NK-92 (cell line): ENCODE results near the gene CIRBP.

Source experiments
- DNase-seq: peaks from one replicate; lab custom pipeline; 2025; ENCODE audit not compliant: unreplicated experiment; lab: John Stamatoyannopoulos, UW

The CIRBP gene

DNA sequence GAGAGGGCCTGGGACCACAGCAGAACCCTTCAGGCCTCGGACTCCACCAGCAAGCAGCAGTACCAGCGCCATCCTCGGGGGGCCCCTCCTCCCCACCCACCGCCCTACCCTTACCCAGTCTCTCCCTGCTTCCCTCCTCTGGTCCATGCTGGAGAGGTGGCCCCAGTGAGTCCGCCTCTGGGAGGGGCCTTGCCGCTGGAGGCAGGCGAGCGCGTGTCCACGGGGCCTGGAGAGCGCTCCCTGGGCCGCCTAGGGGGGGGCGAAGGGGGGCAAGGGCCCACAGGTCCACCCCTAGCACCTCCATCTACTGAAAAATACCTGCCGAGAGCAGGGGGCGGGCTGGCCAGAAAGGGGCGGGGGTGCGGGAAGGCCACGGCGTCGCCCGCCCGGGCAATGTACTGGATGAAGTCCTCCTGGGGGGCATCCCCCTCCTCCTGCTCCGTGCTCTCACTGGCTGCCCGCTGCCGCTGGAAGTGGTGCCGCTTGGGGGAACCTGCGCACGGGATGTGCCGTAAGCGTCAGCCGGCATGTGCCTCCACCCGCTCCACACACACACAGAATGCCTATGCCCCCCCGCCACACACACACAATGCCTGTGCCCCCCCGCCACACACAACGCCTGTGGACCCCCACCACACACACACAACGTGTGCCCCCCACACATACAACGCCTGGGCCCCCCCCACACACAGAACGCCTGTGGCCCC is 38.2 kb upstream of the CIRBP start:
- no peak for DNase-seq

DNA sequence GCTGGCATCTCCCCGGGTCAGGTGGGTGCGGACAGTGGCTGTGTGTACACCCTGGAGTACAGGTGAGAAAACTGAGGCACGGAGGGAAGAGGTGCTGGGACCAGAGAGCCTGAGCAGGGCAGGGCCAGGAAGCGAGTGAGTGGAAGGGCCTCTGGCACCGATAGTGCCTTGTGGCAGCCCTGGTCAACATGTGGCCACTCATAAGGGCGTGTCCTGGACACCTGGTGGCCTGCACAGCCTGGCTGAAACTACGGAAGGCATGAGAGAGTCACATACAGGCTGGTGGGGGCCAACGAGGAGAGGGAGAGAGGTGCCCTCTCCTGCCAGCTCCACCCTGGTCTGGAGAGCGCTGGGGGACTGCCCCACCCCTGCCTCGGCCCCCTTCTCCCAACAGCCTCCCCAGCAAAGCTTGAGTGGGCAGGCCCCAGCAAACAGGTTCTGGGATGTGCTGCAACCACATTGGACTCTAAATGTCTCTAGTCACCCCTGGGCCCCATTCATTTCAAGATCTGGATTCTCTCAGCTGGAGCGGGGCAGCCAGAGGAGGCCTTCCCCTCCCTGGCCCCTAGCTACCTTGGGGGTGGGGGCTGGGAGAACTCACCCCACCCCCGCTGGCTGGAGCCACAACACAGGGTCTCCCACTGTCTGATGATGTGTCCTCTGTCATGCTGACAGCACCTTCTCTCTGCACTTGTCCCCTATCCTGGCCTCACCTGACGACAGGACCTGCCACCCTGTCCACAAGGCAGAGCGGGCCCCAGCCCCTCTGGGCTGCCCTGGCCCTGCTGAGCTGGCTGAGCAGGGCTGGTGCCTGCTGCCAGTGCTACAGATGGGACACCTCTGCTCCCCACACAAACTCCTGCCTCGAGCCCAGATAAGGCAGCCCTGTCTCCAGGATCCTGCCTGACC is 37.1 kb upstream of the CIRBP start:
- no peak for DNase-seq

DNA sequence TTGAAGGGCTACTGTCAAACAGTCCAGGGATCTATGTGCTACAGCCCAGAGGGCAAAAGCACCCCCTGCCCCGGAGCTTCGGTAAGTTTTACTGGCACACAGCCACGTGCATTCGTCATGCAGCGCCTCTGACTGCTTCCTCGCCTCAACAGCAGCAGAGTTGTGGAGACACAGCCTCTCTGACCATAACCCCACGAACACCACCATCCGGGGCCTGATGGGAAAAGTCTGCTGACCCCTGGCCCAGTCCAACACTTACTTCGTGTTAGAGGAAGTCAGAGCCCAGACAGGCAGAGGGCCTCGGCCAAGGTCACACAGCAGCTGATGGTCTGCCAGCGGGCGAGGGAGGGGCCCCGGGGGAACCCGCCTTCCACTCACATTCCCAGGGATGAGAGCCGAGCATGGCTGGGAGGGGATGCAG is 36.5 kb upstream of the CIRBP start:
- DNase-seq: no peak

DNA sequence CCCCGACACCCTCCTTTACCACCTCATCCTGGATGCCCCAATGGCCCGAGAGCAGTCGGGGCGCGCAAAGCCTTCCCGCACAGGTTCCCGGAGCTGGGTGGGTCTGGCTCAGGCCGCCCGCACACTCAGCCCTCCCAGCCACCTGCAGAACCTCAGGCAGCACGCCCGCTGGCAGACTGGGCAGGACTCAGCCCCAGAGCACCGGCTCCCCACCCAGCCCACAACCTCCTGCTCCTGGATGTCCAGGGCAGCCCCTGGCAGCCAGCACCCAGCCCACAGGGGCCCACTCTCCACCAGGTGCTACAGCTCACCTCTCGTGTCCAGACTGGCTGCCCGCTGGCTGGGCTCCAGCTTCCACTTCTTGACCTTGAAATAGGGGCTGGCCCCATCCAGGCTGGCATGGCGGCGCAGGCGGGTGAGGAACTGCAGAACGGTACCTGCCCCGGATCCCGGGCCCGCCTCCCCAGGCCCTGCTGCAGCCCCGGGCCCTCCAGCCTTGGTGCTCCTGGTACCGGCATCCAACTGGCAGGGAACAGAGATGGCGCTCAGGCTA is 35.9 kb upstream of the CIRBP start:
- no peak for DNase-seq

DNA sequence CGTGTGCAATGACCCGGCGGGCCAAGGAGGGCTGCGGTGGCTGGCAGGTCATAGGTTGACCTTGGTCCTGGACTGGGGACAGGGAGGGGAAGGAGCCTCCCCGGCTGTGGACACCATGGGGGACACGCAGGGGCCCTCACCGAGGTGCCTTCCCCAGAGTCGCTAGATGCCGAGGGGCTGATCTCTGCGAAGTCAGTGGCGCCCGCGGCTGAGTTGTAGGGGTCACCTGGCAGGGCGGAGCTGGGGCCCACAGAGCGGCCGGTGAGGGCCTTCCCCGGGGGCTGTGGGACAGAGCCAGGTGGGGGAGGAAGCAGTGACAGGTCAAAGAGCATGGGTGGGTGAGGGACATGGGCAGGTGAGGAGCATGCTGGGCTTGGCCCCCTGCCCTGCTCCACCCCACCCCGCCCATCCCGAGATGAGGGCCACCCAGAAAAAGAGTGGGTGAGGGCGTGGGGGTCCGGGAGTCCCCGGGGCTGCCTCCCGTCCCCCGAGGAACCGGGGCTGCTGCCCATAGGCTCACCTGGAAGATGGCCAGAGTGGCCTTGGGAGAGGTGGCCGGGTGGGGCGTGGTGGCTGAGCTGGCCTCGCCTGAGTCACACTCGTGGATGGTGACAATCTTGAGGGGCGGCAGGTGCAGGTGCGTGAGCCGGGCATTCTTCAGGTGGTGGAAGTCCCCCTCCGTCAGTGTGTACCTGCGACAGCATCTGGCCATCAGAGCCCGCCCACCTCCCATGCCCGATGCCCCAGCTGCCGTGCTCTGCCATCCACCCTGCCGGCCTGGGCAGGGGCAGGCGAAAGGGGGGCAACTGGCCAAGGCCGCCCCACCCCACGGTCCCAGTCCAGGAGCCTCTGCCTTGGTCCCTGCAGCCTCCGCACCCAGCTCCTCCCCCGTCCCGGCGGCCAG is 34.8 kb upstream of the CIRBP start:
- no peak for DNase-seq

DNA sequence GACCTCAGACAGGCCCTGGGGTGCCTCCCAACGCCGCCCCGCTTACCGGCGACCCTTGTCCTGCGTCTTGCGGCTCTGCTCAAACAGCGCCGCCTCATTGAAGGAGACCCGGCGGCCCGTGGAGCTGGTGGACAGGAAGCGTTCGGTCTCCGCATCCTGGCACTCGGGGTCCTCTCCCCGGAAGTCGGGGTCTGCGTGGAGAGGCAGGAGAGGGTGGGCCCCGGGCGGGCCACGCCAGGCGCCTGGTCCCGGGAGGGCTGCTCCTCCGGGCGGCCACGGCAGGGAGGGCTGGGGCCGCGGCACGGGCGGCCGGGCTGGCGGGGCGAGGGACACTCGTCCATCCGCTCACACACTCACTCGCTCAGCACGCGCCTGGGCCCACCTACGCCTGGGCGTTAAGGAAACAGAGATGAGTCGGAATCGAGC is 34.2 kb upstream of the CIRBP start:
- DNase-seq: no peak

DNA sequence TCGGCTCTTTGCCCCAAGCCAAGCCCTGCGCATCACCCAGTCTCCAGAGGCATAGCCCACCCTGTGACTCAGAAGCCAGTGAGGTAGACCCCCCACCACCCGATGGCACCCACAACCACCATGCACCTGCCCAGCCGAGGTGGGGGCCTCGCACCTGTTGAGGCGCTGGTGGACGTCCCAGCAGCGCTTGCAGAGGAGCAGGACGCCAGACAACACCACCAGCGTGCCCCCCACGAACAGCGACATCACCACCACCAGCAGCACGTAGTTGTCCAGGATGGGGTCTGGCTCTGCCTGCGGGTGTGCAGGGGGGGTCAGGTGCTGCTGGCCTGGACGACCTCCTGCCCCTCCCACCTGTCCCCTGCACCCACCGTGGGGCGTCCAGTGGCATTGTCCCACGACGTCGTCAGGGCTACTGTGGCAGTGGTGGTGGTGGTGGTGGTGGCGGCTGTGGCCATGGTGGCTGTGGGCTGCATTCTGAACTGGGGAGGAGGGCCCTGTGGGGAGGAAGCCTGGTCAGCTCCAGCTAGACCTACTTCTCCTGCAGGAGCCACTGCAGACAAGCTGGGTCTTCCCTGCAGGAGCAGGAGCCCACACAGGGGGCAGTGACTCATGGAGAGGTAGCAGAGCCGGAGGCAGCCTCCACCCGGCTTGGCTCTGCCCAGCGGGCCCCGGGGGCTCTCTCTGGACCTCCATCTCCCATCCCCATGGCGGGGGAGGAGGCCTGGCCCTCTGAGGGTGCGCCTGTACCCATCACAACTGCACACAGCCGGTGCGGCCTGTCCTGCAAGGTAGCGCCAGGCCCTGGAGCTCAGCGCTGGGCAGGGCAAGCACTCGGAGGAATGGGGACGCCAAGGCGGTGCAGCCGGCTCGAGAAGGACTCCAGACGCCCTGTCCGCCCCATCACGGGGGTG is 33.2 kb upstream of the CIRBP start:
- DNase-seq: no peak

DNA sequence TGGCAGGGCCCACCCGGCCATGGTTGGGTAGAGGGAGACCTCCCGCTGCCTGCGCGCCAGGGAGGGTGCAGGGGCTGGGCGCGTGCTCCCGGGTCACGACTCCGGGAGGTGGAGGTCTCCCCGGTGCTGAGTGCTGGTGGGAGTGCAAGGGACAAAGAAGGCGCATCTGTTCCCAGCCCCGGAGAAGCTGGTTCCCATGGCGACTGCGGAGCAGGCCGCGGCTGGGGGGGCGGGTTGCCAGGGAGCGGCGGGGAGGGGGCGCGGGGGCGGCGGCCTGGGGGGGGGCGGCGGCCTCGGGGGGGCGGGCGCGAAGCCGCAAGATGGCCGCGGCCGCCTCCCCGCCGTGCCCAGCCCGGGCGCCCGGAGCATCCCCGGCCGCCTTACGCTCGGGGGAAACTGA is 32.6 kb upstream of the CIRBP start:
- DNase-seq: no peak

DNA sequence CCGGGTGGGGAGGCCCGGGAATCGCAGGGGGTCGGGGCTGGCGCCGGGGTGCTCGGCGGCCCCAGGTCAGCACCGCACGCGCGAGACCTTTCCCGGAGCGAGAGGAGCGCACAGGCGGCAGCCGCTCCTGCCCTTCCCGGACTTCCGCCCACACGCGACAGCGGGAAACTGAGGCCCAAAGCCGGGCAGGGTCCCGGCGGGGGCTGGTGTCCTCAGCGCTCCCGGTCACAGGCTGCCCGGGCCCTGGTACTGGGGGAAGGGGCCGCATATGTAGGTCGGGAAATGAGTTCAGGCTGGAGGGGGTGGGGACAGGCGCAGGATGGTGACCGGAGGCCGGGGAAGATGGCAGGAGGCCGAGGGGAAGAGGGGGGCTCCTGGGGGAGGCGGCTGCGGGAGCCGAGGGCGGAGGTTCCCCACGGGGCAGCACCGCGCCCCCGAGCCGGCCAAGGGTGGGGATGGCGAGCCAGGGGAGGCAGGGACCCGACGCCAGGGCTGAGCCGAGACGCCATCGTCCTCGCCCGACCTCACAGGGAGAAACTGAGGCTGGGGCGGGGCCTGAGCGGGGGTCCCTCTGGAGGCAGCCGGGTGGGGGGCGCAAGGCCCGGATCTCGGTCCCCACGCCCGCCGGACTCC is 32.0 kb upstream of the CIRBP start:
- DNase-seq: no peak

DNA sequence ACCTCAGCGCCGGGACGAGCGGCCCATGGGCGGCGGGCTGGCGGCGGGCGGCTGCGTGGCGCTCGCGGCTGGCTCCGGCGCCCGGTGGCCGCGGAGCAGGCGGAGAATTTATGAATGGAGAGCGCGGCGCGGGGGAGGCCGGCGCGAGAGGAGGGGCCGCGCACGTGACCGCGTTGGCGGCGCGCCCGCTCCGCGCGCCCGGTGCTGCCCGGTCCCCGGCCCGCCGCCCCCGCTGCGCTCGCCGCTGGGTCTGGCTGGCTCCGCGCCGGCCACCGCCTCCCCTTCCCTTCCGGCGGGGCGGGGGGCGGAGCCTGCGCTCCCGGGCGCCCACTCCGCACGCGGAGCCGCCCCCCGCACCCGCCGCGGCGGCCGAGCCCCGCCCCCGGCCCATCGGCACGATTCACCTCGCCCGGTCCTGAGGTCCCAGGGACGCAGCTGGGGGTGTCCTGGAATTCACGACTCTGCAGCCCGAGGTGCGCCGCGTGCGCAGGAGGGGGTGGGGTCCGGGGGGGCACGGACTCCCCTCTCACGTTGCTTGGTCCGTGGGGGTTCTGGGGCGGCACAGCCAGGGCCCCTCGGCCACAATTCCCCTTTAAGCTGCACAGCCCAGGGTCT is 31.3 kb upstream of the CIRBP start, which contains the start of gene CBARP:
Gene CBARP (minus strand): TSS at position 252 of the 615 bp plus-strand sequence. CDS start 1,905 bp downstream, outside the sequence.
- DNase-seq: no peak

DNA sequence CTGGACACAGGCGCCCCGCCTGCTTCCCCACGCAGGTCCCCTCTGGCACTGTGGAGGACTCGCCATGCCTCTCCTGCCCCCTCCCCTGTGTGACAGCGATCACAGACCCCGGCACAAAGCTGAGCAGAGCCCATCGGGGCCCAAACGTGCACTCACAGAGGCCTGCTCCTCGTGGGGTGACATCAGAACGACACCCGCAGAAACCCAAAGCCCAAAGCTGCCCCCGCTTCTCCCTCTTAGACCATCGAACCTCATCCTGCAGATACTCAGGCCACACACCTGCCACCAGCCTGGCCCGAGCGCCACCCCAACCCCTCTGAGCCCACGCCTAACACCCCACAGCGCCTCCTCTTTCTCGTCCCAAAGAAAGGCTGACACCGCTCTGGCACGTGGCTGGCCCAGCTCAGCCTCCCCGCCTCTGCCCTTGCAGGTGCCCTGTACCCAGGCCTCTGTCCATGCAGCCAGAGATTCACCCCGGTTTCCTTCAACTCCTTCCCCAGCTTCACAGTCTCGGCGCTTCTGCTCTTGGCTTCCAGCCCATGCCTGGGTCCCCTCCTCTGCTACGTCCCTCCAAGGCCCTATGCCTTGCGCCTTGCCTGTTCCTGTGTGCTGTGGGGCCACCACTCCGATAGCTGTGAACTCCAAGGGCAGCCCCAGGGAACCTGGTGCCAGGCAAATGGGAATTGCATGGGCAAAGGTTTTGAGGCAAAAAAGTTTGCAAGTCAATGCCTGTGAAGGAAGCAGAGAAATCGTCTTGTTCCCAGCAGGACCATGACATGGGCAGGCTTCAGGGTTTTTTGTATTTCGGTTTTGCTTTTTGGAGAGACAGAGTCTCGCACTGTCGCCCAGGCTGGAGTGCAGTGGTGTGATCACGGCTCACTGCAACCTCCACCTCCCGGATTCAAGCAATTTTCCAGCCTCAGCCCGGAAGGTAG is 30.5 kb upstream of the CIRBP start:
- DNase-seq: no peak

DNA sequence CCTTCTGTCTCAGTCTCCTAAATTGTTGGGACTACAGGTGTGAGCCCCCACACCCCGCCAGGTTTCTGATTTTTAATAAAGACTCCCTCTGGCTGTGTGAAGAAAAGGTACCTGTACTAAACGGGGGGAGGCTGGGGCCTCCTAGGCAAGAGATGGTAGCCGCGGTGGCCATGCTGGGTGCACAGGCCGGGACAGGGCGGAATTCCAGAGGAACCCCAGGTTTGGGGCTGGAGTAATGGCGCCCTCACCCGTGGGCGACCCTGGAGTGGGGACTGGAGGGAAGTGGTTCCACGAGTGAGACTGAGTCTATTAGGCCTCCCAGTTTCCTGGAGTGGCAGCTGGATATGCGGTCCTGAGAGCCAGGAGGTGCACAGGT is 29.7 kb upstream of the CIRBP start:
- DNase-seq: no peak

DNA sequence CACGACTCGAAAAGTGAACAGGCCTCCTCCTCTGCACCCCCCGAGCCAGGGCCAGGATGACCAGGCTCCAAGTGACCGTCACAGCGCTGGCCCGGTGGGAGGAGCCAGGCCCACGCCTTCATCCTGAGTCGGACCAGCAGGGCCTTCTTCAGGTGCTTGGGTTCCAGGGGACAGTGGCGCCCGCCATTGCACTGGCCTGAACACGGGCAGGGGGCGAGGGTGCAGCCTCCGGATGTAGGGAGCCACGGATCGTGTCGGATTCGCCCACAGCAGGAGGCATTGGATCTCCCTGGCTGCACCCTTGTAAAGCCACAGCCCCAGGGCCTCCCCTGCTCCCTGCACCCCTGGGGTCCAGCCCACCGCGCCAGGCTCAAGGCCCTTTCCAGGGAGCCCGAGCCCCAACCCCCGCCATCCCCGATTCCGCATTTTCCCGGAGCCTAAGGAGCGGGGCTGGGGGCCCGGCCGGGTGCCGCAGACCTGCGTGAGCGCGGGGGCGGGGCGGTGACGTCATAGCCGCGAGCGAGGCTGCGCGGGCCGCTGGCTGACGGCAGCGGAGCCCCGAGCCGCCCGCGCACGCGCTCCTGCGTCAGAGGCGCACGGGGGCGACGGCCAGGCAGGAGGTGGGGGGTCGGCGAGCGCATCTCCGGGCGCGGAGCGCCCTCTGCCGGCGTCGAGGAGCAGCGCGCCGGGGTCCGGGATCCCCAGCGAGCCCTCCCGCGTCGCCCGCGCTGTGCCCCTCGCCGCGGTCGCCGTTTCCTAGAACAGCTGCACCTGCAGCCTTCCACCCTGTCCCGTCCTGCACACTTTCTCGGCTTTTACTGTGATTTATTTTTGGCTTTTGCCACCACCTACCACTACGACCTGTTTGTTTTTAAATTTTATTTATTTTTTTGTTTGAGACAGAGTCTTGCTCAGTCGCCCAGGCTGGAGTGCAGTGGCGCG is 29.1 kb upstream of the CIRBP start:
- peak; percentile 68 for DNase-seq

DNA sequence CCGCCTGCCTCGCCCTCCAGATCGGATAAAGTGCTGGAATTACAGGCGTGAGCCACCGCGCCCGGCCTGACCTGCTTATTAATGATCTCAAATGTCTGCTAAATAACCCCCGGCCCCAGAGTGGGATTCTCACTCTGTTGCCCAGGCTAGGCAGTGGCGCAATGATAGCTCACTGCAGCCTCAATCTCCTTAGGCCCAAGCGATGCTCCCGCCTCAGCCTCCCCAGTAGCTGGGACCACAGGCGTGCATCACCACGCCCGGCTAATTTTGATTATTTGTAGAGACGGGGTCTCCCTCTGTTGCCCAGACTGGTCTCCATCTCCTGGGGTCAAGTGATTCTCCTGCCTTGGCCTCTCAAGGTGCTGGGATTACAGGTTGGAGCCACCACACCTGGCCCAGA is 28.2 kb upstream of the CIRBP start:
- no peak for DNase-seq

DNA sequence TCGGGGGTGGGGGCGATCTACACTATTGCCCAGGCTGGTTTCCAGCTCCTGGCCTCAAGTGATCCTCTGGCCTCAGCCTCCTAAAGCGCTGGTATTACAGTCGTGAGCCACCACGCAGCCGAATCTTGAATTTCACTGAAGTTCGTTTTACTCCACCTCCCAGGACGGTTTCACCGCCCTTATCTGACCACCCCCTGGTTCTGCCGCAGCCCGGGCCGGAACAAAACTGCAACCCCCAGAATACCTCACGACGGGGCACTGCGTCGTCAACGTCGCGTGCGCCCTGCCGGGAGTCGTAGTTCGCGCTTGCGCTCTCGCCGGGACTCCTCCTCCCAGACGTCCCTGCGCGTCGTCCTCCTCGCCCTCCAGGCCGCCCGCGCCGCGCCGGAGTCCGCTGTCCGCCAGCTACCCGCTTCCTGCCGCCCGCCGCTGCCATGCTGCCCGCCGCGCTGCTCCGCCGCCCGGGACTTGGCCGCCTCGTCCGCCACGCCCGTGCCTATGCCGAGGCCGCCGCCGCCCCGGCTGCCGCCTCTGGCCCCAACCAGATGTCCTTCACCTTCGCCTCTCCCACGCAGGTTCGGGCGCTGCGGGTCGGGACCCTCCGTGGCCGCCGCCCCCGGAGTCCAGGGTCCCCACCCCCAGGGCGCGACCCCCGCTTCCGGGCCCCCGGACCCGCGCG is 27.6 kb upstream of the CIRBP start, which contains the start of gene ATP5F1D:
Gene ATP5F1D (plus strand): TSS at position 335 of the 679 bp plus-strand sequence. CDS start 100 bp downstream, at position 435.
- DNase-seq: no peak
